ENCODE results near the gene CCDC28A. TPM values are rescaled to one million over a fixed set of nuclear protein-coding genes. Genes with fewer than 3 reads are reported as not detected.
"Not testable (repeated sequence)": the region's sequence is repeated elsewhere in the genome, so short reads cannot be mapped to it uniquely, and the experiment has no call there.

Gene CCDC28A
- polyA plus RNA-seq, 3 donors: 16.6 to 53.3 (median 42.6) TPM

DNA sequence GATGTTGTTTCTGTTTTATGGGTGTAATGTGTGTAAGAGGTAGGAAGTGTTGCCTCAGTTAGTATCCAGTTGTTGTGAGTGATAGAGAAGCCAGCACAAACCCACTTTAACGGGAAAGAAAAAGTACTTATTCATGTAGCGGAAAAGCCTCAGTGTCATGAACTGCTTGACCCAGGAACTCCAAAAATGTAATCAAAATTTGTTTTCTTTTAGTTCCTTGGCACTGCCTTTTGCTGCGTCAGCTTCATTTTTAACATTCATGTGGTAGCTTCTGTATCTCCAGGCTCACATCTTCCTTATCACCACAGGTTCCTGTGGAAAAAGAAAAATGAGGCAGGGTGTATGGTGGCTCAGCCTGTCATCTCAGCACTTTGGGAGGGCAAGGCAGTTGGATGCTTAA, 46.4 kb upstream of the CCDC28A start:
- H3K4me1 ChIP-seq (ENCODE audit: control insufficient read depth in 1 of 2, insufficient read depth in 2 of 2, low read length in 2 of 2): peaks cover 30 to 31% of the 10 kb centered on the region in 2 donors
- H3K9ac ChIP-seq (ENCODE audit: insufficient read depth, low read length, poor library complexity, severe bottlenecking): no peak overlapping the region
- peaks cover 4 to 20% (median 9%) of the 10 kb centered on the region in 7 donors for H3K9me3 Mint-ChIP-seq
- H3K27me3 ChIP-seq (ENCODE audit: control insufficient read depth in 2 of 2, insufficient read depth in 2 of 2, low read length in 2 of 2): no peaks in the 10 kb centered on the region
- TF ChIP-seq, protein P1, sequence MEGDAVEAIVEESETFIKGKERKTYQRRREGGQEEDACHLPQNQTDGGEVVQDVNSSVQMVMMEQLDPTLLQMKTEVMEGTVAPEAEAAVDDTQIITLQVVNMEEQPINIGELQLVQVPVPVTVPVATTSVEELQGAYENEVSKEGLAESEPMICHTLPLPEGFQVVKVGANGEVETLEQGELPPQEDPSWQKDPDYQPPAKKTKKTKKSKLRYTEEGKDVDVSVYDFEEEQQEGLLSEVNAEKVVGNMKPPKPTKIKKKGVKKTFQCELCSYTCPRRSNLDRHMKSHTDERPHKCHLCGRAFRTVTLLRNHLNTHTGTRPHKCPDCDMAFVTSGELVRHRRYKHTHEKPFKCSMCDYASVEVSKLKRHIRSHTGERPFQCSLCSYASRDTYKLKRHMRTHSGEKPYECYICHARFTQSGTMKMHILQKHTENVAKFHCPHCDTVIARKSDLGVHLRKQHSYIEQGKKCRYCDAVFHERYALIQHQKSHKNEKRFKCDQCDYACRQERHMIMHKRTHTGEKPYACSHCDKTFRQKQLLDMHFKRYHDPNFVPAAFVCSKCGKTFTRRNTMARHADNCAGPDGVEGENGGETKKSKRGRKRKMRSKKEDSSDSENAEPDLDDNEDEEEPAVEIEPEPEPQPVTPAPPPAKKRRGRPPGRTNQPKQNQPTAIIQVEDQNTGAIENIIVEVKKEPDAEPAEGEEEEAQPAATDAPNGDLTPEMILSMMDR (IDR thresholded peaks at IDR 0.05): no peak
- H3K9me3 ChIP-seq (replicated peaks in 1 of 2; ENCODE audit: control insufficient read depth in 1 of 2, insufficient read depth in 1 of 2, low read length in 2 of 2): peaks cover 0 to 3% of the 10 kb centered on the region in 2 donors
- no peak overlapping the region for H3K4me2 ChIP-seq (replicated peaks; ENCODE audit: extremely low read depth, low read length, poor library complexity, severe bottlenecking)
- intact Hi-C loops (cut with micrococcal nuclease): no loop called here
- no peak overlapping the region for H3K4me3 Mint-ChIP-seq
- no peak overlapping the region for H3K27ac Mint-ChIP-seq
- H2AFZ ChIP-seq (ENCODE audit: insufficient read depth, low read depth, low read length, poor library complexity, severe bottlenecking): no peak overlapping the region
- no peak overlapping the region for H3K27ac ChIP-seq (ENCODE audit: low read depth in 1 of 2, low read length in 2 of 2)
- peaks cover 31% of the 10 kb centered on the region for H3K4me1 Mint-ChIP-seq
- 86% methylated on average over 2 of the region's 3 CpGs for WGBS (ENCODE audit: insufficient coverage)
- H3K36me3 Mint-ChIP-seq: peaks cover 0 to 3% of the 10 kb centered on the region in 2 donors
- no peak for DNase-seq
- no peaks in the 10 kb centered on the region for H3K36me3 ChIP-seq (replicated peaks in 1 of 2; ENCODE audit: control insufficient read depth in 1 of 2, insufficient read depth in 2 of 2, low read length in 2 of 2)
- no peaks in the 10 kb centered on the region for H3K79me2 ChIP-seq (ENCODE audit: insufficient read depth, low read length)
- H3K4me3 ChIP-seq (replicated peaks in 1 of 3; ENCODE audit: low read depth in 2 of 3, low read length in 3 of 3): no peak overlapping the region
- H4K20me1 ChIP-seq (ENCODE audit: insufficient read depth, low read length): no peaks in the 10 kb centered on the region
- no peaks in the 10 kb centered on the region for H3K27me3 Mint-ChIP-seq (ENCODE audit: low read depth in 3 of 3)

- WGBS (ENCODE audit: insufficient coverage): 0% methylated on average over 1 of the region's 2 CpGs
- peak overlapping the region; percentile 6 for H2AFZ ChIP-seq (ENCODE audit: insufficient read depth, low read depth, low read length, poor library complexity, severe bottlenecking)
- H3K36me3 Mint-ChIP-seq: peaks cover 0 to 3% of the 10 kb centered on the region in 2 donors
- peaks cover 17% of the 10 kb centered on the region for H3K4me1 Mint-ChIP-seq
- peak overlapping the region in 4 of 7 donors; percentile 10 to 87 (median 70) for H3K27ac Mint-ChIP-seq
- peak; percentile 22 to 28 (median 25) for DNase-seq
- TF ChIP-seq, protein P1 (IDR thresholded peaks at IDR 0.05): no peak
- no peak overlapping the region for H3K27ac ChIP-seq (ENCODE audit: low read depth in 1 of 2, low read length in 2 of 2)
- H3K36me3 ChIP-seq (replicated peaks in 1 of 2; ENCODE audit: control insufficient read depth in 1 of 2, insufficient read depth in 2 of 2, low read length in 2 of 2): no peaks in the 10 kb centered on the region
- intact Hi-C loops (cut with micrococcal nuclease): no loop called here
- no peaks in the 10 kb centered on the region for H4K20me1 ChIP-seq (ENCODE audit: insufficient read depth, low read length)
- H3K9ac ChIP-seq (ENCODE audit: insufficient read depth, low read length, poor library complexity, severe bottlenecking): no peak overlapping the region
- H3K4me3 Mint-ChIP-seq: peak overlapping the region in 1 of 2 donors; percentile 65
- no peaks in the 10 kb centered on the region for H3K27me3 ChIP-seq (ENCODE audit: control insufficient read depth in 2 of 2, insufficient read depth in 2 of 2, low read length in 2 of 2)
- H3K4me1 ChIP-seq (ENCODE audit: control insufficient read depth in 1 of 2, insufficient read depth in 2 of 2, low read length in 2 of 2): peaks cover 17 to 19% of the 10 kb centered on the region in 2 donors
- H3K9me3 ChIP-seq (replicated peaks in 1 of 2; ENCODE audit: control insufficient read depth in 1 of 2, insufficient read depth in 1 of 2, low read length in 2 of 2): peaks cover 0 to 3% of the 10 kb centered on the region in 2 donors
- peaks cover 4 to 21% (median 9%) of the 10 kb centered on the region in 7 donors for H3K9me3 Mint-ChIP-seq
- H3K4me3 ChIP-seq (replicated peaks in 1 of 3; ENCODE audit: low read depth in 2 of 3, low read length in 3 of 3): no peak overlapping the region
- no peak overlapping the region for H3K4me2 ChIP-seq (replicated peaks; ENCODE audit: extremely low read depth, low read length, poor library complexity, severe bottlenecking)
- no peaks in the 10 kb centered on the region for H3K27me3 Mint-ChIP-seq (ENCODE audit: low read depth in 3 of 3)
- no peaks in the 10 kb centered on the region for H3K79me2 ChIP-seq (ENCODE audit: insufficient read depth, low read length)
Observed at GRCh38 chr6:138728662-138729061, 44.9 kb upstream of the CCDC28A start.

DNA sequence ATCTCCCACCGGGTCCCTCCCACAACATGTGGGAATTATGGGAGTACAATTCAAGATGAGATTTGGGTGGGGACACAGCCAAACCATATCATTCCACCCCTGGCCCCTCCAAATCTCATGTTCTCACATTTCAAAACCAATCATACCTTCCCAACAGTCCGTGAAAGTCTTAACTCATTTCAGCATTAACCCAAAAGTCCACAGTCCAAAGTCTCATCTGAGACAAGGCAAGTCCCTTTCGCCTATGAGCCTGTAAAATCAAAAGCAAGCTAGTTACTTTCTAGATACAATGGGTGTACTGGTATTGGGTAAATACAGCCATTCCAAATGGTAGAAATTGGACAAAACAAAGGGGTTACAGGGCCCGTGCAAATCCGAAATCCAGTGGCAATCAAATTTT, 43.5 kb upstream of the CCDC28A start:
- H3K4me3 ChIP-seq (replicated peaks in 1 of 3; ENCODE audit: low read depth in 2 of 3, low read length in 3 of 3); H3K27ac ChIP-seq (ENCODE audit: low read depth in 1 of 2, low read length in 2 of 2); H3K79me2 ChIP-seq (ENCODE audit: insufficient read depth, low read length); H3K27me3 Mint-ChIP-seq (ENCODE audit: low read depth in 3 of 3); H3K9me3 ChIP-seq (replicated peaks in 1 of 2; ENCODE audit: control insufficient read depth in 1 of 2, insufficient read depth in 1 of 2, low read length in 2 of 2); H3K27me3 ChIP-seq (ENCODE audit: control insufficient read depth in 2 of 2, insufficient read depth in 2 of 2, low read length in 2 of 2); H3K36me3 ChIP-seq (replicated peaks in 1 of 2; ENCODE audit: control insufficient read depth in 1 of 2, insufficient read depth in 2 of 2, low read length in 2 of 2); H3K4me2 ChIP-seq (replicated peaks; ENCODE audit: extremely low read depth, low read length, poor library complexity, severe bottlenecking); H2AFZ ChIP-seq (ENCODE audit: insufficient read depth, low read depth, low read length, poor library complexity, severe bottlenecking); H4K20me1 ChIP-seq (ENCODE audit: insufficient read depth, low read length); intact Hi-C loops (cut with micrococcal nuclease); DNase-seq; H3K36me3 Mint-ChIP-seq; H3K9ac ChIP-seq (ENCODE audit: insufficient read depth, low read length, poor library complexity, severe bottlenecking); H3K4me3 Mint-ChIP-seq: not testable (repeated sequence)
- peak overlapping the region in 1 of 7 donors; percentile 19 for H3K27ac Mint-ChIP-seq
- 71% methylated on average over 1 of the region's 5 CpGs for WGBS (ENCODE audit: insufficient coverage)
- peaks cover 11 to 13% of the 10 kb centered on the region in 2 donors for H3K4me1 ChIP-seq (ENCODE audit: control insufficient read depth in 1 of 2, insufficient read depth in 2 of 2, low read length in 2 of 2)
- H3K9me3 Mint-ChIP-seq: peaks cover 4 to 23% (median 9%) of the 10 kb centered on the region in 7 donors
- H3K4me1 Mint-ChIP-seq: peaks cover 12% of the 10 kb centered on the region
